ENCODE results near the gene PRXL2C.

Gene PRXL2C

GRCh38 chr9:96609732-96610131 is 45.4 kb downstream of the PRXL2C start:
- Histone ChIP-seq H4K20me1 (ENCODE audit: insufficient read depth, low read length) (no peaks in the 10 kb centered on the region), H3K9me3 (ENCODE audit: insufficient read depth, low read length, severe bottlenecking) (no peaks in the 10 kb centered on the region), H3K4me1 (ENCODE audit: insufficient read depth, low read length) (no peaks in the 10 kb centered on the region), H3K4me2 (ENCODE audit: insufficient read depth, low read length) (no peak overlapping the region), H3K36me3 (ENCODE audit: insufficient read depth, low read length) (no peaks in the 10 kb centered on the region), H2AFZ (ENCODE audit: low read depth, low read length) (no peak overlapping the region), H3K79me2 (ENCODE audit: insufficient read depth, low read length) (no peaks in the 10 kb centered on the region), H3K27ac (ENCODE audit: low read length) (no peak overlapping the region), H3K9ac (ENCODE audit: low read depth, low read length) (no peak overlapping the region), H3K4me3 (ENCODE audit: low read depth in 1 of 2, low read length in 2 of 2) (no peak overlapping the region), H3K27me3 (ENCODE audit: insufficient read depth, low read length, poor library complexity) (peaks cover 12% of the 10 kb centered on the region)
- ATAC-seq (ENCODE audit: insufficient read depth, low read depth) (no peak), DNase-seq (no peak)
- TF ChIP-seq CTCF (IDR thresholded peaks at IDR 0.05; ENCODE audit: borderline replicate concordance, extremely low read depth, low read length, poor library complexity, severe bottlenecking) (no peak), EZH2 (IDR thresholded peaks at IDR 0.05; ENCODE audit: borderline replicate concordance, low read depth, low read length, severe bottlenecking) (no peak)

GRCh38 chr9:96607971-96608370 is 47.1 kb downstream of the PRXL2C start:
- no peaks in the 10 kb centered on the region for H4K20me1 ChIP-seq (ENCODE audit: insufficient read depth, low read length)
- TF ChIP-seq CTCF (IDR thresholded peaks at IDR 0.05; ENCODE audit: borderline replicate concordance, extremely low read depth, low read length, poor library complexity, severe bottlenecking) (no peak), EZH2 (IDR thresholded peaks at IDR 0.05; ENCODE audit: borderline replicate concordance, low read depth, low read length, severe bottlenecking) (no peak)
- no peaks in the 10 kb centered on the region for H3K4me1 ChIP-seq (ENCODE audit: insufficient read depth, low read length)
- DNase-seq: no peak
- no peaks in the 10 kb centered on the region for H3K9me3 ChIP-seq (ENCODE audit: insufficient read depth, low read length, severe bottlenecking)
- H3K4me3 ChIP-seq (ENCODE audit: low read depth in 1 of 2, low read length in 2 of 2): no peak overlapping the region
- H3K79me2 ChIP-seq (ENCODE audit: insufficient read depth, low read length): no peaks in the 10 kb centered on the region
- no peaks in the 10 kb centered on the region for H3K36me3 ChIP-seq (ENCODE audit: insufficient read depth, low read length)
- no peak overlapping the region for H2AFZ ChIP-seq (ENCODE audit: low read depth, low read length)
- H3K4me2 ChIP-seq (ENCODE audit: insufficient read depth, low read length): no peak overlapping the region
- no peak overlapping the region for H3K9ac ChIP-seq (ENCODE audit: low read depth, low read length)
- no peak overlapping the region for H3K27ac ChIP-seq (ENCODE audit: low read length)
- ATAC-seq (ENCODE audit: insufficient read depth, low read depth): no peak
- peaks cover 9% of the 10 kb centered on the region for H3K27me3 ChIP-seq (ENCODE audit: insufficient read depth, low read length, poor library complexity)

- no peaks in the 10 kb centered on the region for H3K4me1 ChIP-seq (ENCODE audit: insufficient read depth, low read length)
- no peaks in the 10 kb centered on the region for H3K36me3 ChIP-seq (ENCODE audit: insufficient read depth, low read length)
- peaks cover 4% of the 10 kb centered on the region for H3K27me3 ChIP-seq (ENCODE audit: insufficient read depth, low read length, poor library complexity)
- H2AFZ ChIP-seq (ENCODE audit: low read depth, low read length): no peak overlapping the region
- no peak for DNase-seq
- no peak for TF ChIP-seq EZH2 (IDR thresholded peaks at IDR 0.05; ENCODE audit: borderline replicate concordance, low read depth, low read length, severe bottlenecking)
- TF ChIP-seq CTCF (IDR thresholded peaks at IDR 0.05; ENCODE audit: borderline replicate concordance, extremely low read depth, low read length, poor library complexity, severe bottlenecking): no peak
- no peaks in the 10 kb centered on the region for H4K20me1 ChIP-seq (ENCODE audit: insufficient read depth, low read length)
- H3K9me3 ChIP-seq (ENCODE audit: insufficient read depth, low read length, severe bottlenecking): no peaks in the 10 kb centered on the region
- H3K4me3 ChIP-seq (ENCODE audit: low read depth in 1 of 2, low read length in 2 of 2): no peak overlapping the region
- no peak overlapping the region for H3K4me2 ChIP-seq (ENCODE audit: insufficient read depth, low read length)
- no peak overlapping the region for H3K9ac ChIP-seq (ENCODE audit: low read depth, low read length)
- no peaks in the 10 kb centered on the region for H3K79me2 ChIP-seq (ENCODE audit: insufficient read depth, low read length)
- no peak overlapping the region for H3K27ac ChIP-seq (ENCODE audit: low read length)
- no peak for ATAC-seq (ENCODE audit: insufficient read depth, low read depth)
Measured at GRCh38 chr9:96605328-96605727, 49.8 kb downstream of the PRXL2C start.

DNA sequence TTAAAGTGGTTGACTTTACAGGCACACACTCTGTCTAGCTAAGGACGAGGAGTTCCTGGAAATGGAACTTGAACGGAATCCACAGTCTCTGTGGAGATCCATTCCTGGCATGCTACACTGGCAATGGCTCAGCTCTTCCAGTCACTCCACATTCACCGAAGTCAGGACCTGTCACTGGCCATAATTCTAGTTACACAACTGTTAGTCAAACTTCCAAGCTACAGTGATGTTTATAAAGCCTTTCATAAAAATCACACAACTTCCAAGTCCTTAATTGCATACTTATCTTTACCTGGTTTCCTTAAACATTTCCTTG is 51.2 kb downstream of the PRXL2C start:
- Histone ChIP-seq H3K4me2 (ENCODE audit: insufficient read depth, low read length) (no peak overlapping the region), H3K27ac (ENCODE audit: low read length) (no peak overlapping the region), H3K4me3 (ENCODE audit: low read depth in 1 of 2, low read length in 2 of 2) (no peak overlapping the region), H3K27me3 (ENCODE audit: insufficient read depth, low read length, poor library complexity) (no peaks in the 10 kb centered on the region), H3K36me3 (ENCODE audit: insufficient read depth, low read length) (no peaks in the 10 kb centered on the region), H3K79me2 (ENCODE audit: insufficient read depth, low read length) (no peaks in the 10 kb centered on the region), H3K9ac (ENCODE audit: low read depth, low read length) (no peak overlapping the region), H3K4me1 (ENCODE audit: insufficient read depth, low read length) (no peaks in the 10 kb centered on the region), H3K9me3 (ENCODE audit: insufficient read depth, low read length, severe bottlenecking) (no peaks in the 10 kb centered on the region), H2AFZ (ENCODE audit: low read depth, low read length) (no peak overlapping the region), H4K20me1 (ENCODE audit: insufficient read depth, low read length) (no peaks in the 10 kb centered on the region)
- no peak for TF ChIP-seq CTCF (IDR thresholded peaks at IDR 0.05; ENCODE audit: borderline replicate concordance, extremely low read depth, low read length, poor library complexity, severe bottlenecking)
- TF ChIP-seq EZH2 (IDR thresholded peaks at IDR 0.05; ENCODE audit: borderline replicate concordance, low read depth, low read length, severe bottlenecking): no peak
- no peak for ATAC-seq (ENCODE audit: insufficient read depth, low read depth)
- no peak for DNase-seq

Measured in DND-41 (cell line).